Measurements from ENCODE around the gene RRAS2.
"Not testable (repeated sequence)": the region's sequence is repeated elsewhere in the genome, so short reads cannot be mapped to it uniquely, and the experiment has no call there.

RRAS2 gene

DNA sequence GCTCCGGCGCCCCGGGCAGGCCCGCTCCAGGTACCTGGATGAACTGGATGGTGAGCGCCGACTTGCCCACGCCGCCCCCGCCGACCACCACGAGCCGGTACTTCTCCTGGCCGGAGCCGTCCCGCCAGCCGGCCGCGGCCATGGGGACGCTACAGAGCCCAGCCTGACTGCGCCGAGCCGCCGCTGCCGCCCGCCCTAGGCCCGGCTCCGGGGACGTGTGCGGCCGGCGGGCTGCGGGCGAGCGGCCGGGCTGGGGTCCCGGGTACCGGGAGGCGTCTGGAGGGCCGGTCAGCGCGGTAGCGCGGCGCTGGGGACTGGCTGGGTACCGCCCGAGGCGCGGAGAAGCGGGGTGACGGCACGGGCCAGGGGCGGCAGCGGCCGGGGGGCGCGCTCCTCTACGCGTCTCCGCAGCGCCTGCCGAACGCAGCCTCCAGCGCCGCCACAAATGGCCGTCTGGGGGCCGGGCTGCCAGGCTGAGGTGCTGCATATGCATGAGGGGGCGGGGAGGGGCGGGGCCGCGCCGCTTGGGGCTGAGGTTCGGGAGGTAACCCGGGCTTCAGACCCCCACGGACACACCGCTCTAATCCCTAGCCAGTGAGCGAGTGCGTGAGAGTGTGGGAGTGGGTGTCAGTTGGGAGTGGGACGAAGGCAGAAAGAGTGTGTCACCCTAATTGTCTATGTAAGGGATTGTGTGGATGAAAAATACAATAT, at the start of gene RRAS2:
TSS of gene RRAS2 (minus strand) at position 455 of the 711 bp plus-strand sequence. CDS start at position 142, 313 bp downstream.
- H3K27ac ChIP-seq, result no peak within 1 kb of the TSS

DNA sequence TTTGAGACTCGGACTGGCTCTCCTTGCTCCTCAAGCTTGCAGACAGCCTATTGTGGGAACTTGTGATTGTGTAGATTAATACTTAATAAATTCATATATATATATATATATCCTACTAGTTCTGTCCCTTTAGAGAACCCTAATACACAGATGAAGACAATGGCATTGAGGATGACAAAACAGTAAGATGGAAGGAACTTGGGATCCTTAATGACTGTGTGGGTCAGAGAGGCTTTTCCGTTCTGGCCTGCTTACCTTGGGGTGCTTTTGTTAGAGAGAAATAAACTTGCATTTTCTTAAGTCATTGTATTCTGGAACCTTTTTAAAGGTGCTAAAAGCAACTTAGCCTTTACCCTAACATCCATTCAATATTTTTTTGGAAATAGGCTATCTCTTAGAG, 49.6 kb upstream of the RRAS2 start:
- TF ChIP-seq, protein P1, sequence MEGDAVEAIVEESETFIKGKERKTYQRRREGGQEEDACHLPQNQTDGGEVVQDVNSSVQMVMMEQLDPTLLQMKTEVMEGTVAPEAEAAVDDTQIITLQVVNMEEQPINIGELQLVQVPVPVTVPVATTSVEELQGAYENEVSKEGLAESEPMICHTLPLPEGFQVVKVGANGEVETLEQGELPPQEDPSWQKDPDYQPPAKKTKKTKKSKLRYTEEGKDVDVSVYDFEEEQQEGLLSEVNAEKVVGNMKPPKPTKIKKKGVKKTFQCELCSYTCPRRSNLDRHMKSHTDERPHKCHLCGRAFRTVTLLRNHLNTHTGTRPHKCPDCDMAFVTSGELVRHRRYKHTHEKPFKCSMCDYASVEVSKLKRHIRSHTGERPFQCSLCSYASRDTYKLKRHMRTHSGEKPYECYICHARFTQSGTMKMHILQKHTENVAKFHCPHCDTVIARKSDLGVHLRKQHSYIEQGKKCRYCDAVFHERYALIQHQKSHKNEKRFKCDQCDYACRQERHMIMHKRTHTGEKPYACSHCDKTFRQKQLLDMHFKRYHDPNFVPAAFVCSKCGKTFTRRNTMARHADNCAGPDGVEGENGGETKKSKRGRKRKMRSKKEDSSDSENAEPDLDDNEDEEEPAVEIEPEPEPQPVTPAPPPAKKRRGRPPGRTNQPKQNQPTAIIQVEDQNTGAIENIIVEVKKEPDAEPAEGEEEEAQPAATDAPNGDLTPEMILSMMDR (IDR thresholded peaks at IDR 0.05), result no peak
- Histone ChIP-seq H3K36me3 (ENCODE audit: control insufficient read depth, insufficient read depth, low read length) (no peaks in the 10 kb centered on the region), H2AFZ (no peak overlapping the region), H3K79me2 (no peaks in the 10 kb centered on the region), H3K9me3 (ENCODE audit: control insufficient read depth, low read length) (no peaks in the 10 kb centered on the region), H3K4me1 (no peaks in the 10 kb centered on the region), H3K4me2 (ENCODE audit: low read length) (no peak overlapping the region), H3K4me3 (ENCODE audit: low read depth, low read length) (no peak overlapping the region), H3K9ac (no peak overlapping the region), H3K27me3 (ENCODE audit: control insufficient read depth, insufficient read depth, low read length) (no peaks in the 10 kb centered on the region), H3K27ac (no peak overlapping the region)

More for the DNA sequence above, at the start of gene RRAS2:
- H3K4me1 ChIP-seq, result no peaks in the 10 kb centered on the region
- H2AFZ ChIP-seq, result peak within 1 kb of the TSS; percentile 79
- H3K27me3 ChIP-seq (ENCODE audit: control insufficient read depth, insufficient read depth, low read length), result no peaks in the 10 kb centered on the region
- H3K4me3 ChIP-seq (ENCODE audit: low read depth, low read length), result peak within 1 kb of the TSS; percentile 59
- H3K36me3 ChIP-seq (ENCODE audit: control insufficient read depth, insufficient read depth, low read length), result no peaks in the 10 kb centered on the region
- peaks cover 4% of the 10 kb centered on the region for H3K79me2 ChIP-seq
- peak within 1 kb of the TSS; percentile 76 for H3K4me2 ChIP-seq (ENCODE audit: low read length)
- no peak within 1 kb of the TSS for H3K9ac ChIP-seq
- no peaks in the 10 kb centered on the region for H3K9me3 ChIP-seq (ENCODE audit: control insufficient read depth, low read length)
- TF ChIP-seq, protein P1 (IDR thresholded peaks at IDR 0.05), result no peak

DNA sequence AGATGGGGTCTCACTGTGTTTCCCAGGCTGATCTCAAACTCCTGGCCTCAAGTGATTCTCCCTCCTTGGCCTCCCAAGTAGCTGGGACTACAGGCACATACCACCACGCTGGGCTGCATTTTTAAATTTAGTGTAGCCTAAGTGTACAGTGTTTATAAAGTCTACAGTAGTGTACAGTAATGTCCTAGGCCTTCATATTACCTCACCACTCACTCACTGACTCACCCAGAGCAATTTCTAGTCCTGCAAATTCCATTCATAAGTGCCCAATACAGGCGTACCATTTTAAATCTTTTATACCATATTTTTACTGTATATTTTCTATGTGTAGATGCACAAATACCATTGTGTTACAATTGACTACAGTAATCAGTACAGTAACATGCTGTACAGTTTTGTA, 47.1 kb upstream of the RRAS2 start:
- not testable (repeated sequence) for H3K9ac ChIP-seq; H3K4me1 ChIP-seq; H3K9me3 ChIP-seq (ENCODE audit: control insufficient read depth, low read length); H3K4me2 ChIP-seq (ENCODE audit: low read length); H3K79me2 ChIP-seq; H2AFZ ChIP-seq; H3K27me3 ChIP-seq (ENCODE audit: control insufficient read depth, insufficient read depth, low read length); H3K27ac ChIP-seq; H3K36me3 ChIP-seq (ENCODE audit: control insufficient read depth, insufficient read depth, low read length); H3K4me3 ChIP-seq (ENCODE audit: low read depth, low read length)

DNA sequence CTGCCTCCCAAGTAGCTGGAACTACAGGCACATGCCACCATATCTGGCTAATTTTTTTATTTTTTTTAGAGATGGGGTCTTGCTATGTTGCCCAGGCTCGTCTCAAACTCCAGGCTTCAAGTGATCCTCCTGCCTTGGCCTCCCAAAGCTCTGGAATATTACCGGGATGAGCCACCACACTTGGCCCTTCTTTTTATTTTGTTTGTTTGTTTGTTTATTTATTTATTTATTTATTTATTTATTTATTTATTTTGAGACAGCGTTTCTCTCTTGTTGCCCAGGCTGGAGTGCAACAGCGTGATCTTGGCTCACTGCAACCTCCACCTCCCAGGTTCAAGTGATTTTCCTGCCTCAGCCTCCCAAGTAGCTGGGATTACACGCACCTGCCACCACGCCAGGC, 44.5 kb upstream of the RRAS2 start:
- H3K27me3 ChIP-seq (ENCODE audit: control insufficient read depth, insufficient read depth, low read length); H3K4me2 ChIP-seq (ENCODE audit: low read length); H3K4me3 ChIP-seq (ENCODE audit: low read depth, low read length): not testable (repeated sequence)

DNA sequence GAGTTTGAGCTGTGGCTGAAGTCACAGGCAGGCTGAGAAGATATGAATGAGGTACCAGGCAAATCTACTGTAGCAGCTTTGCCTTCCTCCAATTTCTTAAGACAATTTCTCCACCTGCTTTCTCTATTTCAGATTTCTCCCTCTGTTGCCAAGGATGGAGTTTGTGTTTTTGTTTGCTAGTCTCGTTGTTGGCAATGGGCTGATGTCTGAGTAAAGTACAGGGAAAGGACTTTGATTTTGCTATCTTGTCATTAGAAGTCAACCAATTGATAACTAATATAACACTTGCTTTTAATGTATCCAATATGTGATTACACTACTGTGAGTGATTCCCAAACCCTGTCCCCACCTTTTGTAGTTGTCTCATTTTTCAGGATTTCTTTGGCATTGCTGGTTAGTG, 40.1 kb upstream of the RRAS2 start:
- no peaks in the 10 kb centered on the region for H3K79me2 ChIP-seq

More for the DNA sequence above, 44.5 kb upstream of the RRAS2 start:
- H3K79me2 ChIP-seq; H3K4me1 ChIP-seq; H3K36me3 ChIP-seq (ENCODE audit: control insufficient read depth, insufficient read depth, low read length); H3K9ac ChIP-seq; H3K9me3 ChIP-seq (ENCODE audit: control insufficient read depth, low read length); H2AFZ ChIP-seq; H3K27ac ChIP-seq: not testable (repeated sequence)

More for the DNA sequence above, 40.1 kb upstream of the RRAS2 start:
- Histone ChIP-seq H2AFZ (no peak overlapping the region), H3K9me3 (ENCODE audit: control insufficient read depth, low read length) (no peaks in the 10 kb centered on the region), H3K36me3 (ENCODE audit: control insufficient read depth, insufficient read depth, low read length) (no peaks in the 10 kb centered on the region), H3K4me1 (no peaks in the 10 kb centered on the region), H3K4me2 (ENCODE audit: low read length) (no peak overlapping the region), H3K4me3 (ENCODE audit: low read depth, low read length) (no peak overlapping the region), H3K9ac (no peak overlapping the region), H3K27me3 (ENCODE audit: control insufficient read depth, insufficient read depth, low read length) (no peaks in the 10 kb centered on the region), H3K27ac (no peak overlapping the region)
- TF ChIP-seq, protein P1 (IDR thresholded peaks at IDR 0.05), result no peak

Measured in parathyroid adenoma (tissue), 2 donors.